Measurements from ENCODE around the gene NKAIN4. TPM values are rescaled to one million over a fixed set of nuclear protein-coding genes. Genes with fewer than 3 reads are reported as not detected.

Gene NKAIN4
- not detected for total RNA-seq

GRCh38 chr20:63254232-63254605 is at the start of gene NKAIN4:
Gene NKAIN4 (minus strand): TSS chr20:63254463. CDS start chr20:63254450, 13 bp downstream.
- H3K4me1 Mint-ChIP-seq = no peaks in the 10 kb centered on the region
- CTCF ChIA-PET = interaction anchor here (1.6 kb wide), 1 partner anchor 31 kb away, joined by 5 read pairs; no protein-coding TSS in a partner anchor
- H3K4me3 Mint-ChIP-seq = no peak within 1 kb of the TSS
- H3K27ac Mint-ChIP-seq = no peak within 1 kb of the TSS
- H3K9me3 Mint-ChIP-seq (ENCODE audit: low read depth) = no peaks in the 10 kb centered on the region
- DNase-seq = no peak
- no peak for ATAC-seq
- peaks cover 47% of the 10 kb centered on the region for H3K27me3 Mint-ChIP-seq
- no peaks in the 10 kb centered on the region for H3K36me3 Mint-ChIP-seq

DNA sequence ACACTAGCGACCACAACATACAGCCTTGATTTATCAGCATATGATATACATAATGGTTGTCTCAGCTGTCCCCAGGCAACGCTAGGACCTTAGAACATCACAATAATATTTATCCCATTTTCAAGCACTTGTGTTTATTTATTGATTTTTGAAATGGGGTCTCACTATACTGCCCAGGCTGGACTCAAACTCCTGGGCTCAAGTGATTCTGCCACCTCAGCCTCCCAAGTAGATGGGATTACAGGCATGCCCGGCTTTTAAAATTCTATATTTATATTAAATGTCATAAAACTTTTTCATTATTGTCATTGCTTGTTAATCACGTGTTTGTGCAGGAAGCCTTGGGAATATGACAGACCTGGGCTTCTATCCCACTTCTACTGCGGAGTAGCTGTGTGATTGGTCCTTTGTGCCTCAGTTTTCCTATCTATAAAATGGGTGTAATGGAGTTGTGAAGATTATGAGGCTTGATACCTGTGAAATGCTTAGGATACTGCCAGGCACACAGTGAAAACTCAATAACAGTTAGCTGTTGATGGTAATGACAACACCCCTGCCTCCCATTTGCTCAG is 48.9 kb upstream of the NKAIN4 start:
- Mint-ChIP-seq H3K4me3 (no peak overlapping the region), H3K4me1 (no peaks in the 10 kb centered on the region), H3K9me3 (ENCODE audit: low read depth) (no peaks in the 10 kb centered on the region), H3K27ac (no peak overlapping the region), H3K36me3 (no peaks in the 10 kb centered on the region), H3K27me3 (peaks cover 7% of the 10 kb centered on the region)
- ATAC-seq = no peak
- no peak for DNase-seq
- CTCF ChIA-PET = no interaction called here

GRCh38 chr20:63301671-63302070 is 47.4 kb upstream of the NKAIN4 start:
- Mint-ChIP-seq H3K27ac (no peak overlapping the region), H3K4me1 (no peaks in the 10 kb centered on the region), H3K36me3 (no peaks in the 10 kb centered on the region), H3K9me3 (ENCODE audit: low read depth) (no peaks in the 10 kb centered on the region), H3K4me3 (no peak overlapping the region), H3K27me3 (peaks cover 7% of the 10 kb centered on the region)
- DNase-seq (no peak), ATAC-seq (no peak)
- CTCF ChIA-PET = no interaction called here

DNA sequence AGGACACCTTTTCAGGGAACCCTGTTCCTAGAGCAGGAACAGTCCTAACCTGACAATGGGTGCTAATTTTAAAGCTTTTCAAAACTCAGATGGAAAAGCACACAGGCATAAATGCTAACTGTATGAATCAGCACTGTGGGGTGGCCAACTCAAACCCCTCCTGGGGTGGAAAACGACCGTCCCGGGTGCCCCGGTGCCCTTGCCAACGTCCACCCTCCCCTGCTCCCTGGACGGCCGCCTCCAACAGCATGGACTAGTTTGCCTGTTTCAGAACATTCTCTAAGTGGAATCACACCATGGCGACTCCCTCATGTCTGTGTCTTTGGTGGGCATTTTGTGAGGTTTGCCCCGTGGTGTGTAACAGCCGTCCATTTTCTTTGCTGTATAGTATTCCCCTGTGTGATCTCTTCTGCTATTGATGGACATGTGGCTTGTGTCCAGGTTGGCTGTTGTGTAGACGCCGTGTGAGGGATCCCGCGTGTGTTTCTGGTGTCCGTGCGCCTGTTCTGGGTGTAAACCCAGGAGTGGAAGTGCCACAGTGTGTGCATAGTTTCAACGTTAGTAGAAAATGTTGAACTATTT is 44.6 kb upstream of the NKAIN4 start:
- Mint-ChIP-seq H3K9me3 (ENCODE audit: low read depth) (no peaks in the 10 kb centered on the region), H3K27me3 (peaks cover 20% of the 10 kb centered on the region), H3K36me3 (no peaks in the 10 kb centered on the region), H3K4me1 (peaks cover 3% of the 10 kb centered on the region), H3K4me3 (no peak overlapping the region), H3K27ac (no peak overlapping the region)
- CTCF ChIA-PET = interaction anchor here (1.1 to 1.3 kb wide), 2 partner anchors 8 to 11 kb away, joined by 3 read pairs; no protein-coding TSS in a partner anchor
- DNase-seq (no peak), ATAC-seq (no peak)

GRCh38 chr20:63297796-63298572 is 43.7 kb upstream of the NKAIN4 start:
- H3K9me3 Mint-ChIP-seq (ENCODE audit: low read depth) = no peaks in the 10 kb centered on the region
- CTCF ChIA-PET = interaction anchor here (1.1 kb wide), 1 partner anchor 12 kb away, joined by 3 read pairs; no protein-coding TSS in a partner anchor
- H3K27ac Mint-ChIP-seq = no peak overlapping the region
- H3K36me3 Mint-ChIP-seq = no peaks in the 10 kb centered on the region
- peaks cover 20% of the 10 kb centered on the region for H3K27me3 Mint-ChIP-seq
- no peak overlapping the region for H3K4me3 Mint-ChIP-seq
- H3K4me1 Mint-ChIP-seq = peaks cover 3% of the 10 kb centered on the region
- no peak for DNase-seq
- ATAC-seq = no peak

DNA sequence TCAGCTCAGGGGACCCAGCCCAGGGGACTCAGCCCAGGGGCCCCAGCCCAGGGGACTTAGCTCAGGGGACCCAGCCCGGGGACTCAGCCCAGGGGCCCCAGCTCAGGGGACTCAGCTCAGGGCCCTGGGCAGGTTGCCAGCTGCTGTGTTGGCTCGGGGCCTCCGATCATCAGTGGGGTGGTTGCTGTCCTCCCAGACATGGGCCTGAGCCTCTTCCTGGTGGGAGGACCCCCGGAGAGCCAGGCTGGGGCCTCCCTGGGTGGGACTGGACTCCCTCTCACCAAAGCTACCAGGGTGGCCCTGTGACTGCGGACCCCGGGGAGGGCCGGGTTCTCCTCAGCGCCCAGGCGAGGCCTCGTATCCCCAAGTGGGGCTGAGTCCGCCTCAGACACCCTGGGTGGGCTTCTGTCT is 43.1 kb upstream of the NKAIN4 start:
- DNase-seq = no peak
- Mint-ChIP-seq H3K4me3 (no peak overlapping the region), H3K27me3 (peaks cover 17% of the 10 kb centered on the region), H3K9me3 (ENCODE audit: low read depth) (no peaks in the 10 kb centered on the region), H3K36me3 (no peaks in the 10 kb centered on the region), H3K27ac (no peak overlapping the region), H3K4me1 (peaks cover 3% of the 10 kb centered on the region)
- no peak for ATAC-seq
- CTCF ChIA-PET = no interaction called here

DNA sequence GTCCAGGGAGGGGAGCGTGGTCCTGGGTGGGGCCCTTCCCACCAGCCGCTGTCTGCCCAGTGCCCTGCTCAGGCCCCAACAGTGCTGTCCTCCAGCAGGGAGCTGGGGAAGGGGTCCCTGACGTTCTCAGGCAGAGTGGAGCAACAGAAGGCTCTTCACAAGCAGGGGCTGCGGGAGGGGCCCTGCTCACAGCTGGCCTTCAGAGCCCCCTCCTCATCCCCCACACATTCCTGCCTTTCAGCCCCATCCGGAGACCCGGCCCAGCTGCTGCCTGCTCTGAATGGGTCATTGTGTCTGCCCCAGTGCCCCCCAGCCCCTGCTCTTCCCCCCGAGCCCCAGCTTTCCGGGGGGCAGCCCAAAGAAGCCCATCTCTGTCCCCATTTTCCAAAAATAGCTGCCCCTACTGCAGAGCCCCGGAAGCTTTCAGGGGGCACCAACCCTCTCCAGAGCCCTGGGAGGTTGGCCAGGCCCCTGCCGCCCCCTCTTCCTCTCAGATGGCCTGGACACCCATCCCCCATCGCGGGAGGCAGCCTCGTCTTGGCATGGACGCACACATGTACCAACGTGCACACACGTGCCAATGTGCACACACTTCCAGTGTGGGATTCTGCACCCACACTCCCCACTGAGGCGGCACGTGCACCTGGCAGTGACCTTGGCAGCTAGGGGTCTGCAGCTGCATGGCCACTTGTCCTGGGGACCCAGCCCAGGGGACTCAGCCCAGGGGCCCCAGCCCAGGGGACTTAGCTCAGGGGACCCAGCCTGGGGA is 42.5 kb upstream of the NKAIN4 start:
- Mint-ChIP-seq H3K4me3 (no peak overlapping the region), H3K4me1 (peaks cover 3% of the 10 kb centered on the region), H3K27me3 (peaks cover 17% of the 10 kb centered on the region), H3K27ac (no peak overlapping the region), H3K9me3 (ENCODE audit: low read depth) (no peaks in the 10 kb centered on the region), H3K36me3 (no peaks in the 10 kb centered on the region)
- DNase-seq (no peak), ATAC-seq (no peak)
- CTCF ChIA-PET = no interaction called here

GRCh38 chr20:63295846-63296245 is 41.6 kb upstream of the NKAIN4 start:
- CTCF ChIA-PET = no interaction called here
- no peak for DNase-seq
- Mint-ChIP-seq H3K27ac (no peak overlapping the region), H3K36me3 (no peaks in the 10 kb centered on the region), H3K4me1 (peaks cover 3% of the 10 kb centered on the region), H3K9me3 (ENCODE audit: low read depth) (no peaks in the 10 kb centered on the region), H3K4me3 (no peak overlapping the region), H3K27me3 (peaks cover 15% of the 10 kb centered on the region)
- peak; percentile 11 for ATAC-seq

- no peak overlapping the region for H3K27ac Mint-ChIP-seq
- peaks cover 3% of the 10 kb centered on the region for H3K4me1 Mint-ChIP-seq
- H3K4me3 Mint-ChIP-seq = no peak overlapping the region
- ATAC-seq (peak; percentile 12), DNase-seq (no peak)
- CTCF ChIA-PET = no interaction called here
- H3K27me3 Mint-ChIP-seq = peaks cover 15% of the 10 kb centered on the region
- H3K9me3 Mint-ChIP-seq (ENCODE audit: low read depth) = no peaks in the 10 kb centered on the region
- no peaks in the 10 kb centered on the region for H3K36me3 Mint-ChIP-seq
Observed at GRCh38 chr20:63295422-63295821, 41.2 kb upstream of the NKAIN4 start.

DNA sequence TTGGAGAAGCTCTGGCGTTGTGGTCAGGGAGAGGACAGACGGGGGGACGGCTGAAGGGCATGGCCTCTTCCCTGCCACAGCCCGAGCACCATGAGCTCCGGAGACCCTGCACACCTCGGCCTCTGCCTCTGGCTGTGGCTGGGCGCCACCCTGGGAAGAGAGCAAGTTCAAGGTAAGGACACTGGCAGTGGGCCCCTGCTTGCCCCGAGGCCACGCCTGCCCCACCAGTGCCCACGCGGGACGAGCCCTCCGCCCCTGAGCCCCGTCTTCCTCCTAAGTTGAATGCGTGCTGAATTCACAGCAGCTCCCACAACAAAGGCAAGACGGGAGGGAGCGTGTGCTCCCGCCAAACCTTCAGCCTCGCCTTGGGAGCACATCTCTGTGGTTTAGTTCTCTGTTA is 40.8 kb upstream of the NKAIN4 start:
- Mint-ChIP-seq H3K9me3 (ENCODE audit: low read depth) (no peaks in the 10 kb centered on the region), H3K4me1 (peaks cover 3% of the 10 kb centered on the region), H3K27ac (no peak overlapping the region), H3K27me3 (peaks cover 15% of the 10 kb centered on the region), H3K4me3 (no peak overlapping the region), H3K36me3 (no peaks in the 10 kb centered on the region)
- DNase-seq (no peak), ATAC-seq (no peak)
- CTCF ChIA-PET = interaction anchor here (0.7 to 0.9 kb wide), 2 partner anchors 65 to 71 kb away, joined by 3 to 5 read pairs; no protein-coding TSS in a partner anchor

DNA sequence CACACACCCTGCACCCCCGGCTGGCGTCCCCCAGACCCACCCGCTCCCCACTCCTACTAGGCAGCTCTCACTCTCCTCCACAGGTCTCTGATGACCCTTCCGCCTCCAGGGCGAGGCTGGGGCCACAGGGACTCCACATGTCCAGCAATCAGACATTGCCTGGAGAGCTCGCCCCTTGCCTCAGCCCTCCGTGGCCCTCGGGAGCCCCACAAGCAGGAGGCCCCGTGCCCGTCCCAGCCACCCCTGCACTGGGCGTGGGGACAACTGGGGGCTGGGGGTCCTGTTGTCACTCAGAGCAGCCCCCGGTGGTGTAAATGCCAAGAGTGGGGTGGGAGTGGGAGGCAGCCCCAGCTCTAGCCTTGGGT is 40.3 kb upstream of the NKAIN4 start:
- H3K4me3 Mint-ChIP-seq = no peak overlapping the region
- CTCF ChIA-PET = interaction anchor here (0.7 to 0.9 kb wide), 2 partner anchors 65 to 70 kb away, joined by 3 to 5 read pairs; no protein-coding TSS in a partner anchor
- H3K36me3 Mint-ChIP-seq = no peaks in the 10 kb centered on the region
- H3K27me3 Mint-ChIP-seq = peaks cover 15% of the 10 kb centered on the region
- no peaks in the 10 kb centered on the region for H3K9me3 Mint-ChIP-seq (ENCODE audit: low read depth)
- H3K27ac Mint-ChIP-seq = no peak overlapping the region
- peaks cover 3% of the 10 kb centered on the region for H3K4me1 Mint-ChIP-seq
- ATAC-seq (no peak), DNase-seq (no peak)

DNA sequence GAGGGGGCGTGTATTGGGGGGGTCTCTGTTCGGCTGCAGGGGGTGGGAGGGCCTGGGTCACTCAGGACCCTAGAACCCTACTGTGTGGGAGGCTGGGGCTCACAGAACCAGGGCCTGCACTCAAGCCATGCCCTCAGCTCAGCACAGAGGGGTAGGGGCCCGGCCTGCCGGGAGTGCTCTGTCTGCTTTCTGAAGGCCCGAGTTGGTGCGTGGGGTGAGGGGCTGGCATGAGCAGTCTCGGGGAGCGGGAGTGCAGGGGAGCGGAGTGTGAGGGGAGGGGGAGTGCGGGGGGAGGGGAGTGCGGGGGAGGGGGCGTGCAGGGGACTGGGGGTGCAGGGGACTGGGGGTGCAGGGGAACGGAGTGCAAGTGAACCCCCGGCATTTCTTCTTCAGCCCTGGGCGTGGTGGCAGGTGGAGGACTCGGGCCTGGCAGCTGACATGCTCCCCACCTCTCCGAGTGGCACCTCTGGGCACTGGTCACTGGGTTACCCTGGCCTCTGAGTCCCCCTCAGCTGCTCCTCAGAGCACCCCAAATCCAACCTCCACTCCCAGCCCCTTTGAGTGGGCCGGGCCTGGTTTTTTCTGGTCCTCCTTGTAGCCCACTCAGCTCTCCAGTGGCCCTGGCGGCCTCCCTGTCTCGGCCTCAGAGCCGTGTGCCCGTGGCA is 39.7 kb upstream of the NKAIN4 start:
- Mint-ChIP-seq H3K27me3 (peaks cover 13% of the 10 kb centered on the region), H3K4me3 (no peak overlapping the region), H3K36me3 (no peaks in the 10 kb centered on the region), H3K27ac (no peak overlapping the region), H3K9me3 (ENCODE audit: low read depth) (no peaks in the 10 kb centered on the region), H3K4me1 (peaks cover 3% of the 10 kb centered on the region)
- CTCF ChIA-PET = interaction anchor here (0.7 kb wide), 1 partner anchor 64 kb away, joined by 5 read pairs; no protein-coding TSS in a partner anchor
- DNase-seq = no peak
- ATAC-seq = no peak

DNA sequence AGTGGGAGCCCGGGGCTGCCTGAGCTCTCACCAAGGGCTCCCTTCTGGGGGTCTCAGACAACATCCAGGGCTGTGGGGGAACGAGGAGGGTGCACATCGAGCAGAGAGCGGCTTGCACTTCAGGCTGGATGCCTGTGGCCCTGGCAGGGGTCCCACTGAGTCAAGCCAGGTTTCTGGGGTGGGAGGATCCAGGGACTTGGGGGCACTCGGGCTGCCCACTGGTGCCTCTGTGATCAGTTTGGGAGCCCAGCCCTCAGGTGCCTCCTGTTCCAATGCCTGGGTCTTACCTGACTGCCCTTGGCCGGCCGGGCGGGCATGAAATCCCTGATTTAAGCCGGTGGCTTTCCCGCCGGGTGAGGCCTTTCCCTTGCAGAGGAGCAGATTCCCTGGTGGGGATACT is 39.2 kb upstream of the NKAIN4 start:
- CTCF ChIA-PET = no interaction called here
- Mint-ChIP-seq H3K4me1 (peaks cover 3% of the 10 kb centered on the region), H3K27ac (no peak overlapping the region), H3K4me3 (no peak overlapping the region), H3K9me3 (ENCODE audit: low read depth) (no peaks in the 10 kb centered on the region), H3K27me3 (peaks cover 13% of the 10 kb centered on the region), H3K36me3 (no peaks in the 10 kb centered on the region)
- DNase-seq (no peak), ATAC-seq (no peak)

All from activated CD8-positive, alpha-beta memory T cell treated with anti-CD3 and anti-CD28 coated beads, Interleukin-2, amount 10 ng/mL, durations not matched to agents 7 days and 5 days (primary cell).